Breast epithelium (tissue), 3 donors: ENCODE results near the gene LAMA1.

Experiments
- CTCF ChIP-seq, 3 donors: fragments of 450-650 bp; IDR thresholded peaks; one replicate each; pipeline ENCODE4 v1.5.1; 2016 to 2017; ENCODE audit warnings: antibody characterized with exemption in 3 of 3, mild to moderate bottlenecking in 3 of 3, moderate library complexity in 3 of 3
- POLR2A ChIP-seq: fragments of 450-650 bp; IDR thresholded peaks from one replicate; pipeline ENCODE4 v1.6.1; 2016; ENCODE audit warnings: antibody characterized with exemption, mild to moderate bottlenecking, moderate library complexity

GRCh38 chr18:6949800-6950586, 167.6 kb downstream of the LAMA1 start:
- TF ChIP-seq CTCF (IDR thresholded peaks at IDR 0.05), result no peak
- no peak for TF ChIP-seq POLR2A
